ENCODE measurements around the gene SNX9.

SNX9 gene

GRCh38 chr6:157943964-157944283 is 120.9 kb downstream of the SNX9 start:
- TF ChIP-seq MAX (IDR thresholded peaks at IDR 0.05) (no peak), ZBTB7A (IDR thresholded peaks at IDR 0.05; ENCODE audit: low read depth) (no peak), TEAD4 (IDR thresholded peaks at IDR 0.05) (no peak)

GRCh38 chr6:157944983-157945931 is 122.2 kb downstream of the SNX9 start:
- TF ChIP-seq FOXM1 (IDR thresholded peaks at IDR 0.05; ENCODE audit: borderline replicate concordance, low read depth) (no peak), CEBPB (IDR thresholded peaks at IDR 0.05) (no peak), YY1 (IDR thresholded peaks at IDR 0.05; ENCODE audit: low read depth) (no peak), TEAD4 (IDR thresholded peaks at IDR 0.05) (no peak), NFIC (IDR thresholded peaks at IDR 0.05) (no peak), CREB1 (IDR thresholded peaks at IDR 0.05; ENCODE audit: low read depth) (no peak), TCF12 (IDR thresholded peaks at IDR 0.05; ENCODE audit: low read depth) (no peak), EGR1 (IDR thresholded peaks at IDR 0.05) (no peak), USF1 (IDR thresholded peaks at IDR 0.05) (no peak), MAX (IDR thresholded peaks at IDR 0.05) (no peak)

DNA sequence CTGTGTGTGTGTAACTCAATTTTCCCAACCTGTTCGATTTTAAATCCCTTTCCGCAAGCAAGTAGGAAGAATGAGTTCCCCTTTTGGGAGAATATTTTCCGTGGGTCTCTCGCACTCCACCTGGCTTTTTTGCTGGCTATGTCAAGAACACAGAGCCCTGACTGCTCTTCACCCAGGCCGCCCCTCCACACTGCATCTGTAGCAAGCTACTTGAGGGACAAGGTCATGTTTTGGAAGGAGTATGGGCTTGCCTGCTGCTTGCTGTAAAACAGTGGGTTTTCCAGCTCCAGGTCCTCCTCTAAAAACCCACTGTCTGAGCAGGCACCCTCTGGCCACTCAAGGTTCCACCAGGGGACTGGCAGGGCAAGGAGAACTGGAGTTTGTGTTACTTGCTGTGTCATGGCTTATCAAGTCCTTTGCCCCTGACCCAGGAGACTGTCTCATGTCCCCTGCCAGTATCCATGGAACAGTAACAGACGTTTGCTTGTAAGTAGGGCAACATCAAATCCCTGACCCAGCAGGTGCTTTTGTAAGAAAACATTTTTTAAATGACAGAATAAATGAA is 123.1 kb downstream of the SNX9 start:
- TF ChIP-seq TAF1 (IDR thresholded peaks at IDR 0.05; ENCODE audit: low read depth): no peak
- no peak for TF ChIP-seq FOXM1 (IDR thresholded peaks at IDR 0.05; ENCODE audit: borderline replicate concordance, low read depth)
- no peak for TF ChIP-seq EP300 (IDR thresholded peaks at IDR 0.05; ENCODE audit: borderline replicate concordance)
- no peak for TF ChIP-seq NFIC (IDR thresholded peaks at IDR 0.05)
- TF ChIP-seq CREB1 (IDR thresholded peaks at IDR 0.05; ENCODE audit: low read depth): no peak
- TF ChIP-seq TEAD4 (IDR thresholded peaks at IDR 0.05): no peak
- TF ChIP-seq EGR1 (IDR thresholded peaks at IDR 0.05): no peak
- no peak for TF ChIP-seq ZBTB7A (IDR thresholded peaks at IDR 0.05; ENCODE audit: low read depth)
- TF ChIP-seq, protein P1, sequence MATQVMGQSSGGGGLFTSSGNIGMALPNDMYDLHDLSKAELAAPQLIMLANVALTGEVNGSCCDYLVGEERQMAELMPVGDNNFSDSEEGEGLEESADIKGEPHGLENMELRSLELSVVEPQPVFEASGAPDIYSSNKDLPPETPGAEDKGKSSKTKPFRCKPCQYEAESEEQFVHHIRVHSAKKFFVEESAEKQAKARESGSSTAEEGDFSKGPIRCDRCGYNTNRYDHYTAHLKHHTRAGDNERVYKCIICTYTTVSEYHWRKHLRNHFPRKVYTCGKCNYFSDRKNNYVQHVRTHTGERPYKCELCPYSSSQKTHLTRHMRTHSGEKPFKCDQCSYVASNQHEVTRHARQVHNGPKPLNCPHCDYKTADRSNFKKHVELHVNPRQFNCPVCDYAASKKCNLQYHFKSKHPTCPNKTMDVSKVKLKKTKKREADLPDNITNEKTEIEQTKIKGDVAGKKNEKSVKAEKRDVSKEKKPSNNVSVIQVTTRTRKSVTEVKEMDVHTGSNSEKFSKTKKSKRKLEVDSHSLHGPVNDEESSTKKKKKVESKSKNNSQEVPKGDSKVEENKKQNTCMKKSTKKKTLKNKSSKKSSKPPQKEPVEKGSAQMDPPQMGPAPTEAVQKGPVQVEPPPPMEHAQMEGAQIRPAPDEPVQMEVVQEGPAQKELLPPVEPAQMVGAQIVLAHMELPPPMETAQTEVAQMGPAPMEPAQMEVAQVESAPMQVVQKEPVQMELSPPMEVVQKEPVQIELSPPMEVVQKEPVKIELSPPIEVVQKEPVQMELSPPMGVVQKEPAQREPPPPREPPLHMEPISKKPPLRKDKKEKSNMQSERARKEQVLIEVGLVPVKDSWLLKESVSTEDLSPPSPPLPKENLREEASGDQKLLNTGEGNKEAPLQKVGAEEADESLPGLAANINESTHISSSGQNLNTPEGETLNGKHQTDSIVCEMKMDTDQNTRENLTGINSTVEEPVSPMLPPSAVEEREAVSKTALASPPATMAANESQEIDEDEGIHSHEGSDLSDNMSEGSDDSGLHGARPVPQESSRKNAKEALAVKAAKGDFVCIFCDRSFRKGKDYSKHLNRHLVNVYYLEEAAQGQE (IDR thresholded peaks at IDR 0.05; ENCODE audit: low read depth): no peak
- TF ChIP-seq USF1 (IDR thresholded peaks at IDR 0.05): no peak
- TF ChIP-seq RAD21 (IDR thresholded peaks at IDR 0.05; ENCODE audit: low read depth): no peak

- peak; percentile 49 for TF ChIP-seq RAD21 (IDR thresholded peaks at IDR 0.05; ENCODE audit: low read depth)
- TF ChIP-seq USF1 (IDR thresholded peaks at IDR 0.05): no peak
These were observed 124.0 kb downstream of the SNX9 start for GRCh38 chr6:157946865-157947532.

DNA sequence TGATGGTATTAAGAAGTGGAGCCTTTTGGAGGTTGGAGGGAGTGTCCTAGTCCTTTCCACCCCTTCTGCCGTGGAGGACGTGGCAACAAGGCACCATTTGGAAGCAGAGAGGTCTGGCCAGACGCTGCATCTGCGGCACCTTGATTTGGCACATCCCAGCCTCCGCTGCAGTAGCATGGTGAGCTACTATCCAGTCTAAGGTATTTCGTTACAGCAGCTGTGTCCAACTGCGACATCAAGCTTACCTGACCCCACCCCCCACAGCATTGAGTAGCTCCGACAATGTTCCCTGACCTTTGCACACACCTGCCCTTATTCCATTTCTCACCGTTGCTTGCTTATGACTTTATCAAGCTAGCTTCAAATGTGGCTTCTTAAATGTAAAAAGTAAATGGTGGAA is 128.8 kb downstream of the SNX9 start:
- TF ChIP-seq, protein P1 (IDR thresholded peaks at IDR 0.05; ENCODE audit: low read depth): no peak
- TF ChIP-seq TEAD4 (IDR thresholded peaks at IDR 0.05): no peak
- no peak for TF ChIP-seq EGR1 (IDR thresholded peaks at IDR 0.05)
- TF ChIP-seq EP300 (IDR thresholded peaks at IDR 0.05; ENCODE audit: borderline replicate concordance): no peak
- no peak for TF ChIP-seq FOXM1 (IDR thresholded peaks at IDR 0.05; ENCODE audit: borderline replicate concordance, low read depth)
- TF ChIP-seq TAF1 (IDR thresholded peaks at IDR 0.05; ENCODE audit: low read depth): no peak
- no peak for TF ChIP-seq TCF12 (IDR thresholded peaks at IDR 0.05; ENCODE audit: low read depth)

Measured in Ishikawa (cell line).